Uterus (tissue), 4 donors: ENCODE data around the gene SSBP3. TPM values are rescaled to one million over a fixed set of nuclear protein-coding genes. Genes with fewer than 3 reads are reported as not detected.
"Not testable (repeated sequence)": the region's sequence is repeated elsewhere in the genome, so short reads cannot be mapped to it uniquely, and the experiment has no call there.

Experiments
- DNase-seq, 2 donors: peaks; one replicate each; pipeline ENCODE4 v3.0.0-alpha.2; 2019 to 2020
- H3K27ac ChIP-seq, 2 donors: fragments of 200-600 bp; sonication (generic); 1 replicate in 1 of 2; 2 replicates in 1 of 2; pipeline ENCODE4 v1.5.1; 2016 to 2018
- H3K27me3 ChIP-seq, 2 donors: fragments of 200-600 bp; sonication (generic); one replicate each; pipeline ENCODE4 v1.5.1; 2018 to 2019; ENCODE audit warnings: control low read depth in 1 of 2
- H3K36me3 ChIP-seq, 2 donors: fragments of 200-600 bp; sonication (generic); one replicate each; pipeline ENCODE4 v1.5.1; 2019; ENCODE audit warnings: control low read depth in 1 of 2
- H3K4me1 ChIP-seq, 2 donors: fragments of 200-600 bp; sonication (generic); one replicate each; pipeline ENCODE4 v1.5.1; 2018 to 2019; ENCODE audit warnings: control low read depth in 1 of 2
- H3K4me3 ChIP-seq, 2 donors: fragments of 200-600 bp; sonication (generic); 1 replicate in 1 of 2; 2 replicates in 1 of 2; pipeline ENCODE4 v1.5.1; 2018 to 2019; ENCODE audit warnings: mild to moderate bottlenecking in 1 of 2
- H3K9me3 ChIP-seq, 2 donors: fragments of 200-600 bp; sonication (generic); one replicate each; pipeline ENCODE4 v1.5.1; 2019; ENCODE audit warnings: control low read depth in 1 of 2
- POLR2A ChIP-seq, 2 donors: fragments of 450-650 bp; IDR thresholded peaks; one replicate each; pipeline ENCODE4 v1.6.1; 2016; ENCODE audit warnings: antibody characterized with exemption in 2 of 2, mild to moderate bottlenecking in 1 of 2, moderate library complexity in 1 of 2
- intact Hi-C: fragments of 100-400 bp; cut with DNase I; formaldehyde crosslinking; loops from one replicate; pipeline ENCODE4 v1.15.1; 2023; ENCODE audit warnings: low total_unique reads
- total RNA-seq, 4 donors: library from RNA; depleted of rRNA in 3 of 4; stranded (reverse); fragments of >200 nt in 3 of 4; gene quantifications; one replicate each; pipeline versions ENCODE4 v1.1.0 to v1.2.4, GENCODE V29; 2014 to 2023
- TF ChIP-seq, protein P1 (sequence below), 4 experiments: fragments of 200-600 bp in 2 of 4; fragments of 450-650 bp in 2 of 4; sonication (generic) in 2 of 4; IDR thresholded peaks; one replicate each; pipeline ENCODE4 v1.5.1; 2016 to 2019; ENCODE audit warnings: antibody characterized with exemption in 4 of 4, mild to moderate bottlenecking in 2 of 4, moderate library complexity in 1 of 4
- donor health status: DM: yes; HTN: yes; CAD: no.

The SSBP3 gene
- total RNA-seq, 4 donors from 2014 or later: 19.7 to 125 (median 31.4) TPM

DNA sequence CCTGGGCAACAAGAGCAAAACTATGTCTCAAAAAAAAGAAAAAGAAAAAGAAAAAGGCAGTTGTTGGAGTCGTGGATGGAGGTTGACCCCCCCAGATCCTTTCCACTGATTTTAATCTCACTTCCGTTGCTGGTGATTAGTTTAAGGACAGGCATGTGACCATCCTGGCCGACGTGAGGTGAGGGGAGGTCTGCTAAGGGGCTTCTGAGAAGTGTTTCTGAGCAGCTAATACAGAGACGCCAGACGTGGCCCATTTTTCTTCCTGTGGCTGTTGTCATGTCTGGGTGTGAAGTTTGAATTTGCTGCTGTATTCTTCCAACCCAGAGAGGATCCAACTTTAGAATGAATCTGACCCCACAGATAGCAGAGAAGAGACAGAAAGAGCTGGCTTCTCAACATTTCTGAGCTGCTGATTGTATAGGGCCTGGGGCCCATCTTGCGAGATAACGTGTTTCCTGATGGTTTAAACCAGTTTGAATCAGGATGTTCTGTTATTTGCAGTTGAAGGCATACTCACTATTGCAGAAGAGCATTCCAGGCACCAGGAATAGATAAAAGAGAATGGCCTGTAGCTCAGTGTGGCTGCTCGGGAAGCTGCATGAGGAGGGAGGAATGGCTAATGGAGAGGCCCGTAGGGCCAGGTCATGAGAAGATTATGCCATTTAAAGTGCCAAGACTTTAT is 22.8 kb upstream of the SSBP3 start:
- Histone ChIP-seq H3K27me3 (no peaks in the 10 kb centered on the region), H3K27ac (no peak overlapping the region), H3K4me3 (no peak overlapping the region), H3K4me1 (no peaks in the 10 kb centered on the region), H3K36me3 (no peaks in the 10 kb centered on the region), H3K9me3 (no peaks in the 10 kb centered on the region)
- no peak for TF ChIP-seq POLR2A (IDR thresholded peaks at IDR 0.05)
- TF ChIP-seq, protein P1, sequence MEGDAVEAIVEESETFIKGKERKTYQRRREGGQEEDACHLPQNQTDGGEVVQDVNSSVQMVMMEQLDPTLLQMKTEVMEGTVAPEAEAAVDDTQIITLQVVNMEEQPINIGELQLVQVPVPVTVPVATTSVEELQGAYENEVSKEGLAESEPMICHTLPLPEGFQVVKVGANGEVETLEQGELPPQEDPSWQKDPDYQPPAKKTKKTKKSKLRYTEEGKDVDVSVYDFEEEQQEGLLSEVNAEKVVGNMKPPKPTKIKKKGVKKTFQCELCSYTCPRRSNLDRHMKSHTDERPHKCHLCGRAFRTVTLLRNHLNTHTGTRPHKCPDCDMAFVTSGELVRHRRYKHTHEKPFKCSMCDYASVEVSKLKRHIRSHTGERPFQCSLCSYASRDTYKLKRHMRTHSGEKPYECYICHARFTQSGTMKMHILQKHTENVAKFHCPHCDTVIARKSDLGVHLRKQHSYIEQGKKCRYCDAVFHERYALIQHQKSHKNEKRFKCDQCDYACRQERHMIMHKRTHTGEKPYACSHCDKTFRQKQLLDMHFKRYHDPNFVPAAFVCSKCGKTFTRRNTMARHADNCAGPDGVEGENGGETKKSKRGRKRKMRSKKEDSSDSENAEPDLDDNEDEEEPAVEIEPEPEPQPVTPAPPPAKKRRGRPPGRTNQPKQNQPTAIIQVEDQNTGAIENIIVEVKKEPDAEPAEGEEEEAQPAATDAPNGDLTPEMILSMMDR (IDR thresholded peaks at IDR 0.05): no peak
- DNase-seq: no peak
- intact Hi-C loops: no loop called here

DNA sequence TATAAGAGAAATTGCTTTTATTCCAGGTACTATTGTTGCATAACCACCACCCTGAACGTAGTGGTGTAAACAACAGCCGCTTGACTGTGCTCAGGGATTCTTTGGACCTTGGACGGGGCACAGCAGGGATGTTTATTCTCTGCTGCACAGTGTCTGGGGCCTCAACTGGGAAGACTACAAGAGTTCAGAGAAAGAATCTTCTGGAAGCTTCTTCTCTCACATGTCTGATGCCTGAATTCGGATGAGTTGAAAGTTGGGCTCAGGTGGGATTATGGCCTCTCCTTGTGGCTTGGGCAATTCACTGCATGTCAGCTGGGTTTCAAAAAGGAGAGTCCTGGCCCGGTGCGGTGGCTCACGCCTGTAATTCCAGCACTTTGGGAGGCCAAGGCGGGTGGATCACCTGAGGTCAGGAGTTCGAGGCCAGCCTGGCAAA is 19.0 kb upstream of the SSBP3 start:
- Histone ChIP-seq H3K27ac (no peak overlapping the region), H3K27me3 (no peaks in the 10 kb centered on the region), H3K9me3 (no peaks in the 10 kb centered on the region), H3K4me1 (no peaks in the 10 kb centered on the region), H3K36me3 (no peaks in the 10 kb centered on the region), H3K4me3 (no peak overlapping the region)
- TF ChIP-seq, protein P1 (IDR thresholded peaks at IDR 0.05): peak in 1 of 4 experiments; percentile 8
- TF ChIP-seq POLR2A (IDR thresholded peaks at IDR 0.05): no peak
- DNase-seq: no peak
- intact Hi-C loops: no loop called here

DNA sequence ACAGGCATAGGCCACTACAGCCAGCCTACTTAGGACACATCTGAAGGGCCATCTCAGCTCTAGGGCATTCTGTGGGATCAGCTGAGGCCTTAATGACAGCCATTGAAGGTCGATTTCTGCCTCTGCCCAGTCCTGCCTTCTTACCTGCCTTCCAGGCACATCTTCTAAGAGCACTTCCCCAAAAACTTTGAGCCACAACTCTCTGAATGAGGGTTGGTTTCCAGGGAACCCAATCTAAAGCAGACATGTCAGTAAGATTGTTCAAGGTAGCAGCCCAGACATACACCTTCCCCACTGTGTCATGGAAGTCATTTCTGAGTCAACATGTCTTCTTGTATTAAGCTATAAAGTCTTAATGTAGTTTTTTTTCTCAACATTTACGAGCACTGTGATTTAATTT is 18.2 kb upstream of the SSBP3 start:
- no peaks in the 10 kb centered on the region for H3K27me3 ChIP-seq
- no peak overlapping the region for H3K27ac ChIP-seq

DNA sequence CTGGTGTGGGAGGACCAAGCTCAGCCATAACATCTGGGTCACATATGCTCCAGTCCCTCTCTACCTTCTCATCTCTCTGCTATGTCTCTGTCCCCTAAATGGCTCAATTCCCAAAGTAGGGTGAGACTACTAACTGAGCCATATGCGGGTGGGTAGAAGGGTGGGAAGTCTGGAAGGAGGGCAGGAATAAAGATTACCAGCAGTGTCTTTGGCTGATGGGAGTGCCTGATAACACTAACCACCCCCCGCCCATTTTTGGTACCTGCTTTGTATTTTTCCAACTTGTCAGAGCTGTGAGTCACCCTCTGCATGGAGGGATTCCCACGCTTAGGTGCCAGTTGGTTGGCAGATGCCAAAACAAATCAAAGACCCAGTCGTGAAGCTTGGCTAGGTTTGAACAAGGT is 14.9 kb upstream of the SSBP3 start:
- DNase-seq: no peak
- H3K4me3 ChIP-seq: no peak overlapping the region
- no peaks in the 10 kb centered on the region for H3K36me3 ChIP-seq
- intact Hi-C loops: no loop called here
- TF ChIP-seq, protein P1 (IDR thresholded peaks at IDR 0.05): no peak
- no peak for TF ChIP-seq POLR2A (IDR thresholded peaks at IDR 0.05)
- no peak overlapping the region for H3K27ac ChIP-seq
- H3K27me3 ChIP-seq: no peaks in the 10 kb centered on the region
- H3K9me3 ChIP-seq: no peaks in the 10 kb centered on the region
- no peaks in the 10 kb centered on the region for H3K4me1 ChIP-seq

More for the DNA sequence above, 18.2 kb upstream of the SSBP3 start:
- Histone ChIP-seq H3K9me3 (no peaks in the 10 kb centered on the region), H3K4me1 (no peaks in the 10 kb centered on the region), H3K4me3 (no peak overlapping the region), H3K36me3 (no peaks in the 10 kb centered on the region)
- TF ChIP-seq, protein P1 (IDR thresholded peaks at IDR 0.05): no peak
- no peak for TF ChIP-seq POLR2A (IDR thresholded peaks at IDR 0.05)
- intact Hi-C loops: no loop called here
- no peak for DNase-seq

DNA sequence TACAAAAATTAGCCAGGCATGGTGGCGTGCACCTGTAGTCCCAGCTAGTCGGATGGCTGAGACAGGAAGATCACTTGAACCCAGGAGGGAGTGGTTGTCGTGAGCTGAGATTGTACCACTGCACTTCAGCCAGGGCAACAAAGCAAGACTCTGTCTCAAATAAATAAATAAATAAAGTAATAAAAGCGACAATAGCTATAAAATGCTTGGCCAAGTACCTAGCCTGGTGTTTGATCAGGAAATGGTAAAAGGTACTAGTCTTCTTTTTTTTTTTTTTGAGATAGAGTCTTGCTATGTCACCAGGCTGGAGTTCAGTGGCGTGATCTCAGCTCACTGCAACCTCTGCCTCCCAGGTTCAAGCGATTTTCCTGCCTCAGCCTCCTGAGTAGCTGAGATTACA is 12.4 kb upstream of the SSBP3 start:
- H3K27ac ChIP-seq, H3K4me3 ChIP-seq, DNase-seq, H3K27me3 ChIP-seq, H3K4me1 ChIP-seq, H3K36me3 ChIP-seq, intact Hi-C loops, H3K9me3 ChIP-seq: not testable (repeated sequence)
